Stimulated activated CD4-positive, alpha-beta T cell treated with anti-CD3 and anti-CD28 coated beads, Interleukin-4, amount 100 ng/mL, for 4 hours (primary cell): ENCODE data around the gene DNAJA1.
"Not testable (repeated sequence)": the region's sequence is repeated elsewhere in the genome, so short reads cannot be mapped to it uniquely, and the experiment has no call there.

ENCODE experiments used
- DNase-seq, 2 experiments: peaks; one replicate each; pipeline ENCODE4 v3.0.0-alpha.2; 2020

DNAJA1 gene

GRCh38 chr9:33082538-33083326 is 57.7 kb downstream of the DNAJA1 start:
- DNase-seq: peak in 1 of 2 experiments; percentile 25

- not testable (repeated sequence) for DNase-seq
Observed at GRCh38 chr9:33085672-33086071, 60.6 kb downstream of the DNAJA1 start.
